GM12801 (cell line): ENCODE data around the gene NBDY.

Experiments used
- TF ChIP-seq, protein P1 (sequence below): IDR thresholded peaks from one replicate; pipeline ENCODE4 v1.5.1; 2011; ENCODE audit warnings: control low read depth; ENCODE audit not compliant: insufficient read length; ENCODE audit errors: extremely low read depth

The NBDY gene

DNA sequence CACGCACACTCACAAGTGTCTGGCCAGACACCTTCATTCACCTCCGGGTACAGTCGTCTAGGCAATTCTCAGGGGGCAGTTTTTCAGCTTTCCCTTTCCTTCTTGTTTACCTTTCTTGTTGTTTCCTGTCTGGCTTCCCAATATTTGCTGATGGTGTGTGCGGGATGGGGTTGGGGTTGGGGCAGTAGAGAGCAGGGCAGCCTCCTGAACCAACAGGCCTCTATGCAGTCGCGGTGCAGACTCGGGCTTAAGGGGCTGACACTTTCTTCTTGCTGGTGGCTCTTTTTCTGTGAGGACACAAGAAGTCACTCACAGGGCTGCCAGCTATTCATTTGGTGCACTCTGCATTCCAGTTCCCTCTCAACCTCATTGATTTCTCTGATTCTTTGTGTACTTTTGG is 56.4 kb downstream of the NBDY start:
- TF ChIP-seq, protein P1, sequence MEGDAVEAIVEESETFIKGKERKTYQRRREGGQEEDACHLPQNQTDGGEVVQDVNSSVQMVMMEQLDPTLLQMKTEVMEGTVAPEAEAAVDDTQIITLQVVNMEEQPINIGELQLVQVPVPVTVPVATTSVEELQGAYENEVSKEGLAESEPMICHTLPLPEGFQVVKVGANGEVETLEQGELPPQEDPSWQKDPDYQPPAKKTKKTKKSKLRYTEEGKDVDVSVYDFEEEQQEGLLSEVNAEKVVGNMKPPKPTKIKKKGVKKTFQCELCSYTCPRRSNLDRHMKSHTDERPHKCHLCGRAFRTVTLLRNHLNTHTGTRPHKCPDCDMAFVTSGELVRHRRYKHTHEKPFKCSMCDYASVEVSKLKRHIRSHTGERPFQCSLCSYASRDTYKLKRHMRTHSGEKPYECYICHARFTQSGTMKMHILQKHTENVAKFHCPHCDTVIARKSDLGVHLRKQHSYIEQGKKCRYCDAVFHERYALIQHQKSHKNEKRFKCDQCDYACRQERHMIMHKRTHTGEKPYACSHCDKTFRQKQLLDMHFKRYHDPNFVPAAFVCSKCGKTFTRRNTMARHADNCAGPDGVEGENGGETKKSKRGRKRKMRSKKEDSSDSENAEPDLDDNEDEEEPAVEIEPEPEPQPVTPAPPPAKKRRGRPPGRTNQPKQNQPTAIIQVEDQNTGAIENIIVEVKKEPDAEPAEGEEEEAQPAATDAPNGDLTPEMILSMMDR = no peak

DNA sequence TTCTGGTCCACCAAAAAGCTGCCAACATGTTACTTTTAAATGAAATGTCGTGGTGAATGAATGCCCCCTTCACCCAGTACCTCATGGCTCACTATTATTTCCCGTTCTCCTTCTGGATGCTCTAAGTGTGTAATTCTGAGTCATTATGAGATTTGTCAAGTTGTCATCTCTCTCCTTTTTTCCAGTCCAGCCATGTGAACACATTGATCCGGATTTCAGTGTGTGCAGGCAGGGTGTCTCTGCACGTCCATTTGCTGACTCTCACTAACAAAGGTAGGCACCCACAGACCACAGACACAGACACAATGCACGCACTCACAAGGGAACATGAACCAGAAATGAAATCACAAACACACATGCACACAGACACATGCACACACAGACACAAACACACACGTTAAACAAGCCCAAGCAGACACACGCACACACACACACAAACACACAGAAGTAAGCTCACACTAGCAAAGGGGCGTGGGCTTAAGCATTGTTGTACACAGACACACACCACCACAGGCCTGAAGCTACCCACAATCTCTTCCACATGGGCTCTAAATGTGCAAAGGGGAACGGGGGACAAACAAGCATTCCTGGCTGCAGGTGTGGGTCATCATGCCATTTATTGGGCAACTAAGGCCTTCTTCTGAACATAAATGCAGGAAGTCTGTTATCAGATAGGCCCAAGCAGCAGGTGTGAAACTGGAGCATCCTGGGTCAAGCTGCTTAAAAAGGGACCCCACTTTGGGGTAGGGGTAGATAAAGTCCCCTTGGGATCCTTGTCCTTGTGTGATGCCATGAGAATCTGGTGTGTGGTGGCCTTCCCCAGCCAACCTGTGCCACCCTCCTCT is 58.1 kb downstream of the NBDY start:
- TF ChIP-seq, protein P1 = no peak

DNA sequence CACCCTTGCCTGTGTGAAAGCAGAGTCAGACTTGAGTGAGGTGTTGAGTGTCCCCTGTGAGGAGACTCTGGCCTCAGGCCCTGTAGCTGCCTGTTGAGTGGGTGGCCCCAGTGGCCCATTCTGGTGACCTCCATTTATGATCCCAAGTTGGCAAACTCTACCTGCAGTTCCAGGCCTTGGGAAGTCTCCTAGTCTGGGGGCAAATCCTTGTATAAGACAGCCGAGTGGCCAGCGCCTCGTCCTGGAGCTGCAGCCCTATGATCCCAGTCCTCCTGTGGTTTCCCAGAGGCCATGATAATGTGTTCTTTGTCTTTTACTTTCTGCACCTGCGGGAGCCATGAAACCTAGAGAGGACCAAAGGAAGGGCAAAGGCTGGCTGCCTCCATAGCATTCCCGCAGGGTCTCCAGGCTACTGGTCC is 58.7 kb downstream of the NBDY start:
- TF ChIP-seq, protein P1 = no peak

DNA sequence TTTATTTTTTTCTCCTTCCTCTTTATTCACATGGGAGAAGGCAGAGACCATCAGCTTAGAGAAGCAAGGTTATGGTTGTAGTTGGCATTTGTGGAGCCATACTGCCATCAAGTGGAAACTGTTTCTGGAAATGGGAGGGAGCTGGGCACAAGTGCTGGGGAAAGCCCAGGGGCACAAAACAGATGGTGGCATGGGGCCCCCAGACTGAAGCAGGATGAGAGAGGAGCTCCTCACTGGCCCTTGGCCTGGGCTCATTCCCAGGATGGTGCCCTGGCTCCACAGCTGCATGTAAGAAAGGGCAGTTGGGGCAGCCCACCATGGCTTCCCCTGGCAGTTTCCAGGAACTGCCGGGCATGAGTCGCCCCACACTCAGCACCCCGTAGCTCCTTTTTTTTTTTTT is 59.2 kb downstream of the NBDY start:
- TF ChIP-seq, protein P1 = no peak

DNA sequence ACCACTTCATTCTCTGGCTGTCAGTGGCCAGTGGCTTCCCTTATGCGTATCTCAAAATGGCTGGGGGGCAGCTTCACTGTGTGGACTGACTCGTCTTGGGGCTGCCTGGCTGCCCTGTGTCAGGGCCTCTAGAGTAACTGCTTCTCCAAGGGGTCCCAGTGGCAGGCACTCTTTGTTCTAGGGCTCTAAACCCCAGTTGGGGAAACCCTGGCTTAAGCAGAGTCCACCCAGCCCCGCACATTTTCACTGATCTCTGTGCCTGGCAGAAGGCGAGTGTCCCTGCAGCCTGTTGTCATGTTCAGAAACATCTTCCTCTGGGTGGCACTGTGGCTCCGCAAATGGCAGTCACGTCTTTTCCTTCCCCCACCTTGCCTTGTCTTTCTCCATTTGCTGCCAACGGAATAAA is 59.7 kb downstream of the NBDY start:
- TF ChIP-seq, protein P1 = no peak

DNA sequence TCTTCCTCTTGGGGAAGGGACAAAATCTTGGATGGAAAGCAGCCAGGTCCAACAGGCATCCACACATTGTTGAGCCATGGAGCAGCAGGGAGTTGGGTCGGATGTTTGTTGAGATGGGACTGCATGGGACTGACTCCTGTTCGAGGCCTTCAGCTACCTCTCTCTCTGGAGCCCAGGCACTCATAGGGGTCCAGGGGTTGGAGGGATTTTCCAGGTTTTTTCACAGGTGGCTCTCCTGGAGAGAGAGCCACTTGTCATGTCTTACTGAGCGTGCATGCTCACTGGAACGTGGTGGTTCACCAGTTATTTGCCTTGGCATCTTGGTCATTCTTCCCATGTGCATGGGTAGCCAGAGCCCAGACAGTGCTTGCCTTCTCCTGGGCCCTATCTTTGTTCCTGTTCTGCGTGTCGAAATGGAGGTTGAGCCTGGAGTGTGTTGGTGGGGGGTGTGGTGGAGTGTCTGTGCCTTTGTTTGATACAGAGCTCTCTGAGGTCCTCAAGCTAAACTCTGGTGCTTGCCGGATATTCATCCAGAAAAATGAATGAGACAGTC is 60.6 kb downstream of the NBDY start:
- TF ChIP-seq, protein P1 = no peak

DNA sequence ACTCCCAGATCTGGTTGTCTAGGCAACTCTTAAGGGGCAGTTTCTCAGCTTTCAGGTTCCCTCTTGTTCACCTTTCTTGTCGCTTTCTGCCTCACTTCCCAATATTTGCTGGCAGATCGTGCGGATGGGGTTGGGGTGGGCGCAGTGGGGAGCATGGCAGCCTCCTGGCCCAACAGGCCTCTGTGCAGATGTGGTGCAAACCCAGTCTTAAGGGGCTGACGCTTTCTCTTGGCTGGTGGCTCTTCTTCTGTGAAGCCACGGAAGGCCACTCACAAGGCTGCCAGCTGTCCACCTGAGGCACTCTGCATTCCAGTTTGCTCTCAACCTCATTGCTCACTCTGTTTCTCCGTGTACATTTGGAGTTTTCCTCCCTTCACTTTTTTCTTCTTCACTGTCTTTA is 61.7 kb downstream of the NBDY start:
- TF ChIP-seq, protein P1 = no peak
